Hepatocyte (in vitro differentiated cells): ENCODE results near the gene CHAC1. TPM values are rescaled to one million over a fixed set of nuclear protein-coding genes. Genes with fewer than 3 reads are reported as not detected.

Source experiments
- DNase-seq: peaks from one replicate; pipeline ENCODE4 v3.0.0-alpha.2; 2016; ENCODE audit warnings: low spot score
- H2AFZ ChIP-seq: fragments of 200-600 bp; sonication (generic); 2 replicates; pipeline ENCODE4 v1.6.0; 2016; ENCODE audit warnings: antibody characterized with exemption, mild to moderate bottlenecking
- H3K27ac ChIP-seq: fragments of 200-600 bp; sonication (generic); 2 replicates; pipeline ENCODE4 v1.5.1; 2016; ENCODE audit warnings: mild to moderate bottlenecking
- H3K27me3 ChIP-seq: fragments of 200-600 bp; sonication (generic); 2 replicates; pipeline ENCODE4 v1.6.1; 2016
- H3K36me3 ChIP-seq: fragments of 200-600 bp; sonication (generic); replicated peaks from 2 replicates; pipeline ENCODE4 v1.5.1; 2016; ENCODE audit warnings: low read depth; ENCODE audit not compliant: insufficient read depth
- H3K4me1 ChIP-seq: fragments of 200-600 bp; sonication (generic); 2 replicates; pipeline ENCODE4 v1.5.1; 2016; ENCODE audit warnings: mild to moderate bottlenecking, moderate library complexity; ENCODE audit not compliant: insufficient read depth
- H3K4me2 ChIP-seq: fragments of 200-600 bp; sonication (generic); 2 replicates; pipeline ENCODE4 v1.6.0; 2016
- H3K4me3 ChIP-seq: fragments of 200-600 bp; sonication (generic); 2 replicates; pipeline ENCODE4 v1.5.1; 2016; ENCODE audit warnings: mild to moderate bottlenecking
- H3K79me2 ChIP-seq: fragments of 200-600 bp; sonication (generic); 2 replicates; pipeline ENCODE4 v1.6.0; 2017; ENCODE audit warnings: mild to moderate bottlenecking
- H3K9me2 ChIP-seq: fragments of 200-600 bp; sonication (generic); replicated peaks from 2 replicates; pipeline ENCODE4 v1.6.0; 2017; ENCODE audit warnings: mild to moderate bottlenecking; ENCODE audit not compliant: insufficient read depth
- H3K9me3 ChIP-seq: fragments of 200-600 bp; sonication (generic); 2 replicates; pipeline ENCODE4 v1.5.1; 2016; ENCODE audit warnings: low read depth, mild to moderate bottlenecking
- H4K20me1 ChIP-seq: fragments of 200-600 bp; sonication (generic); 2 replicates; pipeline ENCODE4 v1.6.0; 2016; ENCODE audit warnings: mild to moderate bottlenecking; ENCODE audit not compliant: insufficient read depth, poor library complexity, severe bottlenecking
- CTCF ChIP-seq: fragments of 200-600 bp; sonication (generic); IDR thresholded peaks from 2 replicates; pipeline ENCODE4 v1.5.1; 2016; ENCODE audit warnings: antibody characterized with exemption, mild to moderate bottlenecking; ENCODE audit not compliant: poor library complexity
- EZH2 ChIP-seq: fragments of 200-600 bp; sonication (generic); IDR thresholded peaks from 2 replicates; pipeline ENCODE4 v1.6.1; 2016; ENCODE audit warnings: antibody characterized with exemption, mild to moderate bottlenecking, borderline replicate concordance
- EZH2phosphoT487 ChIP-seq: fragments of 200-600 bp; sonication (generic); IDR thresholded peaks from one replicate; pipeline ENCODE4 v1.6.1; 2018; ENCODE audit warnings: antibody characterized with exemption, mild to moderate bottlenecking, low read depth, moderate library complexity; ENCODE audit not compliant: unreplicated experiment, severe bottlenecking
- WGBS: methylation state at CpG from one replicate; pipeline ENCODE4 v1.1.6; 2016; ENCODE audit warnings: low lambda C conversion rate; ENCODE audit errors: missing lambda C conversion rate; 5-methylcytosine and 5-hydroxymethylcytosine counted together
- polyA plus RNA-seq: library from polyadenylated mRNA; unstranded; fragments of >200 nt; fragmentation: Nextera tagmentation; extraction: Ambion mirVana; gene quantifications from 2 replicates; pipeline ENCODE4 v1.2.1, GENCODE V29; 2016
- total RNA-seq: library from RNA; depleted of rRNA; stranded (reverse); fragments of >200 nt; gene quantifications from 2 replicates; pipeline ENCODE4 v1.2.3, GENCODE V29; 2014

Gene CHAC1
- total and polyA plus RNA-seq, 2 experiments from 2014 or later, result 16.2 to 22.1 TPM

GRCh38 chr15:40906991-40907802 is 46.1 kb upstream of the CHAC1 start:
- peak; percentile 52 for DNase-seq
- Histone ChIP-seq H3K27ac (peak overlapping the region; percentile 89), H3K4me2 (peak overlapping the region; percentile 95), H3K36me3 (no peaks in the 10 kb centered on the region), H3K9me2 (no peaks in the 10 kb centered on the region), H2AFZ (peak overlapping the region; percentile 69), H3K79me2 (no peaks in the 10 kb centered on the region), H3K4me3 (no peak overlapping the region), H3K9me3 (no peaks in the 10 kb centered on the region), H4K20me1 (peaks cover 16% of the 10 kb centered on the region), H3K4me1 (peaks cover 56% of the 10 kb centered on the region), H3K27me3 (no peaks in the 10 kb centered on the region)
- WGBS, result 72% methylated on average over 20 of the region's 22 CpGs
- TF ChIP-seq EZH2phosphoT487, result no peak

GRCh38 chr15:40908095-40908494 is 45.2 kb upstream of the CHAC1 start:
- Histone ChIP-seq H3K4me3 (no peak overlapping the region), H4K20me1 (peaks cover 8% of the 10 kb centered on the region), H3K79me2 (no peaks in the 10 kb centered on the region), H2AFZ (no peak overlapping the region), H3K27me3 (no peaks in the 10 kb centered on the region), H3K9me3 (no peaks in the 10 kb centered on the region), H3K4me2 (peak overlapping the region; percentile 7), H3K4me1 (peaks cover 56% of the 10 kb centered on the region), H3K27ac (no peak overlapping the region), H3K36me3 (no peaks in the 10 kb centered on the region), H3K9me2 (no peaks in the 10 kb centered on the region)
- no peak for DNase-seq
- WGBS, result 72% methylated on average over 7 of the region's 7 CpGs
- TF ChIP-seq EZH2phosphoT487, result no peak
- TF ChIP-seq CTCF, result no peak
- TF ChIP-seq EZH2, result no peak

- no peaks in the 10 kb centered on the region for H3K36me3 ChIP-seq
- H3K9me2 ChIP-seq, result no peaks in the 10 kb centered on the region
- H3K9me3 ChIP-seq, result no peaks in the 10 kb centered on the region
- WGBS, result 65% methylated on average over 17 of the region's 17 CpGs
- no peaks in the 10 kb centered on the region for H3K79me2 ChIP-seq
- H4K20me1 ChIP-seq, result peaks cover 4% of the 10 kb centered on the region
- TF ChIP-seq EZH2phosphoT487, result no peak
- no peak for TF ChIP-seq EZH2
- TF ChIP-seq CTCF, result no peak
- H3K4me1 ChIP-seq, result peaks cover 56% of the 10 kb centered on the region
- no peak overlapping the region for H3K4me2 ChIP-seq
- H2AFZ ChIP-seq, result no peak overlapping the region
- H3K27me3 ChIP-seq, result no peaks in the 10 kb centered on the region
- H3K4me3 ChIP-seq, result no peak overlapping the region
- peak overlapping the region; percentile 69 for H3K27ac ChIP-seq
- DNase-seq, result no peak
Observed at GRCh38 chr15:40909662-40910630, 43.3 kb upstream of the CHAC1 start.
